ENCODE results near the gene IGSF8. TPM values are rescaled to one million over a fixed set of nuclear protein-coding genes. Genes with fewer than 3 reads are reported as not detected.

The IGSF8 gene
- total RNA-seq, 1 experiment from 2014 or later, result 56.2 TPM

GRCh38 chr1:160079448-160079847 lies 19.0 kb downstream of the IGSF8 start:
- no peaks in the 10 kb centered on the region; a peak in 1 of 5 replicates for H3K9me3 Mint-ChIP-seq
- Histone ChIP-seq H2AK5ac (ENCODE audit: insufficient read length, low read length) (no peak overlapping the region), H3K79me2 (ENCODE audit: insufficient read depth, low read length) (no peaks in the 10 kb centered on the region), H2BK5ac (ENCODE audit: insufficient read length, low read length) (no peak overlapping the region), H2AFZ (ENCODE audit: low read length) (no peak overlapping the region), H3K79me1 (ENCODE audit: insufficient read depth, low read depth, low read length, poor library complexity, severe bottlenecking) (no peaks in the 10 kb centered on the region), H3K27me3 (ENCODE audit: insufficient read depth, low read length) (peaks cover 7% of the 10 kb centered on the region; the same call in 1 of the 2 replicates), H3T11ph (ENCODE audit: low read length) (no peak overlapping the region), H3K23ac (ENCODE audit: insufficient read length, low read depth, low read length) (no peak overlapping the region), H3K4me2 (ENCODE audit: insufficient read depth, insufficient read length, low read length) (no peak overlapping the region), H2BK120ac (ENCODE audit: low read depth, low read length, poor library complexity, severe bottlenecking) (no peak overlapping the region), H4K8ac (replicated peaks; ENCODE audit: insufficient read length, low read depth, low read length) (no peak overlapping the region), H3K9me3 (ENCODE audit: control insufficient read depth, low read depth, low read length) (no peaks in the 10 kb centered on the region), H2BK15ac (ENCODE audit: low read depth, low read length) (no peak overlapping the region), H3K27ac (ENCODE audit: insufficient read length, low read depth, low read length) (no peak overlapping the region), H3K4me1 (ENCODE audit: insufficient read depth, low read length) (0 out of 2 replicates have a peak, but pooled peaks cover 2% of the 10 kb centered on the region), H4K91ac (ENCODE audit: insufficient read length, low read depth, low read length) (no peak overlapping the region), H3K14ac (ENCODE audit: insufficient read depth, low read length) (no peak overlapping the region), H3K18ac (ENCODE audit: insufficient read length, low read depth, low read length) (no peak overlapping the region), H3K23me2 (ENCODE audit: insufficient read length, low read depth, low read length, poor library complexity, severe bottlenecking) (no peaks in the 10 kb centered on the region), H4K20me1 (ENCODE audit: control insufficient read depth, insufficient read depth, insufficient read length) (no peaks in the 10 kb centered on the region), H2BK12ac (ENCODE audit: insufficient read length, low read depth, low read length) (no peak overlapping the region), H3K56ac (ENCODE audit: insufficient read length, low read depth, low read length) (no peak overlapping the region), H2BK20ac (ENCODE audit: low read depth, low read length, poor library complexity, severe bottlenecking) (no peak overlapping the region), H3K4ac (ENCODE audit: low read depth, low read length) (no peak overlapping the region), H3K9ac (ENCODE audit: extremely low read depth, insufficient read length, low read length) (no peak overlapping the region), H4K5ac (ENCODE audit: insufficient read length, low read depth, low read length) (no peak overlapping the region)
- peaks cover 4 to 6% of the 10 kb centered on the region in 2 experiments; a peak in 3 of 4 replicates for H3K4me1 Mint-ChIP-seq
- no peak for DNase-seq
- peaks cover 85% of the 10 kb centered on the region for H3K27me3 Mint-ChIP-seq (ENCODE audit: low read depth)
- H3K27ac Mint-ChIP-seq, result no peak overlapping the region
- no peak overlapping the region for H3K4me3 Mint-ChIP-seq
- no peak for TF ChIP-seq CTCF (conservative IDR thresholded peaks at IDR 0.05)
- no CpG with 5 or more reads among the region's 4 CpGs for WGBS (ENCODE audit: extremely low coverage, insufficient read length, low lambda C conversion rate)
- H3K36me3 Mint-ChIP-seq (ENCODE audit: insufficient read depth in 1 of 3, low read depth in 3 of 3), result peaks cover 0 to 4% (median 3%) of the 10 kb centered on the region in 3 experiments; a peak in 3 of 7 replicates

Measured in H9 (cell line).